Stimulated activated naive CD8-positive, alpha-beta T cell treated with anti-CD3 and anti-CD28 coated beads, Interleukin-15, Interleukin-2, amounts not matched to agents 100 ng/mL and 50 ng/mL, for 24 hours (primary cell): ENCODE results near the gene IGSF21.

ENCODE experiments used
- H3K27ac Mint-ChIP-seq: one replicate; pipeline ENCODE4 v1.8.0; 2021; ENCODE audit warnings: mild to moderate bottlenecking, mixed read lengths
- H3K27me3 Mint-ChIP-seq: one replicate; pipeline ENCODE4 v1.8.0; 2021; ENCODE audit warnings: mixed read lengths
- H3K36me3 Mint-ChIP-seq: one replicate; pipeline ENCODE4 v1.8.0; 2021; ENCODE audit warnings: low read depth, mixed read lengths
- H3K4me1 Mint-ChIP-seq: one replicate; pipeline ENCODE4 v1.8.0; 2021; ENCODE audit warnings: low read depth, mixed read lengths
- H3K4me3 Mint-ChIP-seq: one replicate; pipeline ENCODE4 v1.8.0; 2021; ENCODE audit warnings: mild to moderate bottlenecking, mixed read lengths
- H3K9me3 Mint-ChIP-seq: one replicate; pipeline ENCODE4 v1.8.0; 2021; ENCODE audit warnings: mixed read lengths

The IGSF21 gene

DNA sequence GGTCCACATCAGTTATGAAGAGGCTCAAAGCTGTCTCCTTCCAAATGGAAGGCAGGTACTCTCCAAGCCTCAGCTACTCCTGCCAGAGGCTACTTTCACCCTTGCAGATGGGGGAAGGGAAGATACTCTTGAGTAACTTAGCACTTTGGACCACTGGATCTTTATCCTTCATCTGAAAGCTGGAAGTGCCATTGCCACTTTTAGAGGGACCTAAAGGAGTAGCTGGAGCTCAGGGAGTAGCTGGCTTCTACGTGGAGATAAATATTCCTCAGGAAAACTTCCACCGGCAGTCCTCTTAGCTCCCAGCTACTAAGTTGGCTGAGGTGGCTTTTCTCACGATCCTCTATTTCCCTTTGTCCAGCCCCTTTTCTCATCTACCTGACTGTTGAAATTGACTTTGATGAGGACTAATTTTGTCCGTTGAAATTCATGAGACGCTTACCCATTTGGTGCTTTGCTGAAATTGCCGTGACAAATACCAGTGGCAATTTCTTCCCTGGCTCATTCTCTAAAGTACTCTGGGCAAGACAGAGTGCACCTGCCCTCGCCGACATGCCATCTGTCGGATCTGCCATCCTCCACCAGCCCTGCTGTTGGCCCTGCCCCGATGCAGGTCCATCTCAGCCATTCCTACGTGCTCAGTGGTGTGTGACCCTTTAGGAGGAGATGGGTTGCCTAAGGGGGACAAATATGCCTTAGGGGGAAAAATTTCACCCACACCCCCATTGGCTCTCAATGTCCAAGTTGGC lies 13.6 kb downstream of the IGSF21 start:
- H3K9me3 Mint-ChIP-seq: no peaks in the 10 kb centered on the region
- no peak overlapping the region for H3K27ac Mint-ChIP-seq
- no peaks in the 10 kb centered on the region for H3K36me3 Mint-ChIP-seq
- H3K27me3 Mint-ChIP-seq: peaks cover 29% of the 10 kb centered on the region
- H3K4me1 Mint-ChIP-seq: no peaks in the 10 kb centered on the region
- H3K4me3 Mint-ChIP-seq: no peak overlapping the region

DNA sequence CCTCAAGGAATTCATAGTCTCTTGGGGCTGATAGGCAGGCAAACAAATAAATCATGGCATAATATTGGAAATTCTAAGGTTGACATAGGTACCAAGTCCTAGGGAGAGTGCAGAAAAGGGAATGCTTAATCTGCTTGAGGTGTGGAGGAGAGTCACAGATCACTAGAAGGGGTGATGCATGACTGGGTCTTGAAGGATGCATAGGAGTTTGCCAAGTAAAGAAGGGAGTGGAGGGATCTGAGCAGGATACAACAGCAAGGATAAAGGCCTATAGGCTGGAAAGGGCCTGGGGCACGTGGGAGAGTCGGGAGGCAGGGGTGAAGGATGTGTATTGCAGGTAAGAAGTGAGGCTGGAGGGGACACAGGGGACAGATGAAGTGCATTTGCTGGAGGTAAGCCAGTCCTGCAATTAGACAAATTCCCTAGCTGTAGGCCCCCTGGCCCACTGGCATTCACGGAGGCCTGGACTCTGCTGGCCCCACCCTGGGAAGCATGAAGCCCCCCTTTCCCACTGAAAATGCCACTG lies 15.9 kb downstream of the IGSF21 start:
- no peak overlapping the region for H3K4me3 Mint-ChIP-seq
- H3K36me3 Mint-ChIP-seq: no peaks in the 10 kb centered on the region
- peaks cover 16% of the 10 kb centered on the region for H3K27me3 Mint-ChIP-seq
- H3K4me1 Mint-ChIP-seq: no peaks in the 10 kb centered on the region
- no peaks in the 10 kb centered on the region for H3K9me3 Mint-ChIP-seq
- no peak overlapping the region for H3K27ac Mint-ChIP-seq

DNA sequence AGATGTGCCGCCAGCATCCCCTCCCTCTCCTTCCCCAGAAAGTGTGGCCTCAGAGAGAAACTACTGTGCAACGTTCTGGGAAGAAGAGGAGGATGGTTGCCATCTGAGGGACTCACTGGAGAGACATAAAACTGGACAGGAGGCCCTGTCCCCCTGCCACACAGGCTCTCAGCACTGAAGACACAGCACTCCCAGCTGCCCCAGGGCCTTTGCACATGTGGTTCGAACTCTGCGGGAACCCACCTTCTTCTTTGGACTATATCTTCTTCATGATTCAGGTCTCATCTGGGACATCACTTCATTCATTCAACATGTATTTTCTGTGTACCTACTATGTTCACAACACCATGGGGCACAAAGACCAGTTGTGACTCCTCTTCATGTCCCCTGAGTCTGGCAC lies 17.4 kb downstream of the IGSF21 start:
- H3K4me3 Mint-ChIP-seq: no peak overlapping the region
- no peaks in the 10 kb centered on the region for H3K9me3 Mint-ChIP-seq
- H3K27ac Mint-ChIP-seq: peak overlapping the region; percentile 36
- H3K27me3 Mint-ChIP-seq: peaks cover 7% of the 10 kb centered on the region
- no peaks in the 10 kb centered on the region for H3K36me3 Mint-ChIP-seq
- H3K4me1 Mint-ChIP-seq: no peaks in the 10 kb centered on the region

DNA sequence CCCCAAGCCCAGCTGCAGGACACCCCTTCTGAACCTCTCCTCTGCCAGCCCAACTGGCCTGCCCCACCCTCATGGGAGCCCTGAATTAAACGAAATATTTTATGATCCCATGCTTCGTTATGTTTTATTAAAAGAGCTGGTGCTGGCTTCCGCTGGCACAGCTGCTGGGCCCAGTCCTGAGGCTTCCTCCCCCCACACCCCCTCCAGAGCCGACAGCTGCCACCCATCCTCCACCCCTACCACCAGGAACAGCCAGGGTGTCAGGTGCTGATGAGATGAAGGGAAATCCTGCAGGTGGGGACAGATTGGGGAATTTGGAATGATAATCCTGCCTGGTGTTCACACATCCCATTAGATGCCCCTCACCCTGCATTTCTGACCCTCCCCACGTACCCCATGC lies 19.0 kb downstream of the IGSF21 start:
- no peaks in the 10 kb centered on the region for H3K4me1 Mint-ChIP-seq
- peaks cover 7% of the 10 kb centered on the region for H3K27me3 Mint-ChIP-seq
- H3K4me3 Mint-ChIP-seq: no peak overlapping the region
- H3K36me3 Mint-ChIP-seq: no peaks in the 10 kb centered on the region
- H3K27ac Mint-ChIP-seq: no peak overlapping the region
- H3K9me3 Mint-ChIP-seq: no peaks in the 10 kb centered on the region

DNA sequence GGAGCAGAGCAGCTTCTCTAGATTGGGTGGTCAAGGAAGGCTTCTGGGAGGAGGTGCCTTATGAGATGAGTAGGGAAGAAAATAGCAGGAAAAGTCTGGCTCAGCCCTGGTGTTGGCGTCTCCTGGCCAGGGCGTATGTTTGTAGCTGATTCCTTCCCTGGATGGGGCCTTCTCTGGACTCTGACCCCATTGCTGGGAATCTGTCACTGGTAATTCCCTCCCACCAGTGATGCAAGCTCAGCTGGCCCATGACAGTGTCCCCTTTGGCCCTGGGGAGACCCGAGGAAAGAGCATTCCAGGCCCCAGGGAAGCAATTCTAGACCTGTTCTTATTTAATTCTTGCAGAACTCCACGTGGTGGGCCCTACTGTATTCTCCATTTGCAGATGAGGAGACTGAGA lies 20.7 kb downstream of the IGSF21 start:
- Mint-ChIP-seq H3K27ac (no peak overlapping the region), H3K4me1 (no peaks in the 10 kb centered on the region), H3K36me3 (no peaks in the 10 kb centered on the region), H3K4me3 (no peak overlapping the region), H3K9me3 (no peaks in the 10 kb centered on the region), H3K27me3 (peaks cover 12% of the 10 kb centered on the region)

DNA sequence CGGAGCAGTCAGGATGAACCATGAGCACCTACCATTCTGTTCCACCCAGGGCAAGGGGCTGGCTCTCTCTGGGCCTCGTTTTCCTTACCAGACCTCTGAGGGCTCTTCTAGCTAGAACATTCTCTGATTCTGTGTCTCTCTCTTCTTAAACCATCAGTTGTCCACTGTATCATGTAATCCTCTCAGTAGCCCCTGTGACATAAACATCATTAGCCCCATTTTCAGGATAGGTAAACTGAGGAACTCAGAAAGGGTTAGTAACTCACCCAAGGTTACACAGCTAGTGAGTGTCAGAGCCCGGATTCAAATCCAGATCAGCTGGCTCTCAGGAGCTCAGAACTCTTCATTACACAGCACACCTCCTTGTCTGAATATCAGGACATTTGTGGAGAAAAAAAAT lies 22.8 kb downstream of the IGSF21 start:
- Mint-ChIP-seq H3K4me3 (no peak overlapping the region), H3K9me3 (no peaks in the 10 kb centered on the region), H3K27me3 (peaks cover 15% of the 10 kb centered on the region), H3K36me3 (no peaks in the 10 kb centered on the region), H3K4me1 (no peaks in the 10 kb centered on the region), H3K27ac (no peak overlapping the region)

DNA sequence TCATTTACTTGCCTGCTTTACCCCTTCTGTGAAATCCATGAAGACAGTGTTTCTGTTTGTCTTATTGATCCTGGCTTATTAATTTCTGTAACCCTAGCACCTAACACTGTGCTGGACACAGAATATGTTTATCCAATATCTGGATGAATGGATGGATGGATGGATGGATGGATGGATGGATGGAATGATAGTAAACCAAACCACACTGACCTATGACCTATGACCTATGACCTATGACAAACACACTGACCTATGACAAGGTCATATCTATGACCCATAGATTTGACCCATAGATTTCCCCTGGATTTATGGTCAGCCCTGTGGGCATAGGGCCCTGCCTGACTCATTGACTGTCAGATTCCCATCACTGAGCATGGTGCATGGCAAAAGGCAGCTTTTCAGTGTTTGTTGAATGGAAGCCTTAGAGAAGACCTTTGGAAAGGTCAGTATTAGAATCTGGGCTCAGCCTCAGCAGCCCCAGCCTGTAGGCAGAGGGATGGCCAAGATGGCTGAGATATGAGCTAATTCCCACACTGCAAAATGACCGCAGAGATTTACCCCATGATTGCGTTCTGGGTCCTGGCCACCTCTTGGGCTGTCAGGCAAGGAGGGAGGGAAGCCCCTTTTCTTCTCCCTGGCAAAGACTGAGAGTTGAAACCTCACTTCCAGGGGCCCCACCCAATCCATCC lies 24.6 kb downstream of the IGSF21 start:
- no peak overlapping the region for H3K4me3 Mint-ChIP-seq
- no peaks in the 10 kb centered on the region for H3K36me3 Mint-ChIP-seq
- no peak overlapping the region for H3K27ac Mint-ChIP-seq
- H3K27me3 Mint-ChIP-seq: peaks cover 11% of the 10 kb centered on the region
- H3K9me3 Mint-ChIP-seq: no peaks in the 10 kb centered on the region
- no peaks in the 10 kb centered on the region for H3K4me1 Mint-ChIP-seq

DNA sequence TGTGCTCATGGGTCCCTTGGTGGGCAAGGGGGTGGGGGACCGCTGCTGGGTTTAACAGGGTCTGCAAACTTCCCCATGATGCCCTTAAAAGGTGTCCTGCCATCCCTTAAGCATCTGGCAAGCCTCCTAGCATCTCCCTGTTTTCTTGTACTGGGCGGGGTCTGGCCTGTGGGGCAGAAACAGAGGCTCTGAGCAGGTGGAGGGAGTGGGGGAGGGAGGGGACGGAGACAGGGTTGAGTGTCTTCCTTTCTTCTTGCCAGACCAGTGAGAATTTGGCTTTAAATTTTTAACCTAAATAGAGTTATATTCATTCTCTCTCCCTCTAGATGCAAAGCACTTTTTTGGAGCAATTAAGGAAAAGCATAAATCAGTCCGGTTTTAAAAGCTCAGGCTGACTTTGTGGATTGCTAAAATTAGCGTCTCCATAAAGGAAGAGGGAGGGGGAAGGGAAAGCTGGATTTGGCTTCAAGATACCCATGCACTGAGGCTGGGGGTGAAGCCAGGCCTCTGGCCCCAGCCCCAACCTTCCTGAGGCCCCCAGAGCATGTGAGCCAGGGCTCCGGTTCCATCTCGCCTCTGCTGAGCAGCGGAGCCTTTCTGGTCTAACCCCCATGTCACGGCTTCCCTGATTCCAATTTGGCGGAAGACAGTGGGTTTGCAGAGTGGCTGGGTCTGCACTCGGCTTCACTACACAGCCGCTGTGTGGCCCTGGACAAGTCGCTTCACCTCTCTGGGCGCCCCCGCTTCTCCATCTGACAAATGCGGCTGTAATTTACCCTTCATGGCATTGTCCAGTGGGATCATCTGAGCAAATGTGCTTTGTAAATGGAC lies 25.3 kb downstream of the IGSF21 start:
- H3K27me3 Mint-ChIP-seq: peaks cover 11% of the 10 kb centered on the region
- no peak overlapping the region for H3K4me3 Mint-ChIP-seq
- H3K36me3 Mint-ChIP-seq: no peaks in the 10 kb centered on the region
- no peaks in the 10 kb centered on the region for H3K4me1 Mint-ChIP-seq
- H3K9me3 Mint-ChIP-seq: no peaks in the 10 kb centered on the region
- no peak overlapping the region for H3K27ac Mint-ChIP-seq

DNA sequence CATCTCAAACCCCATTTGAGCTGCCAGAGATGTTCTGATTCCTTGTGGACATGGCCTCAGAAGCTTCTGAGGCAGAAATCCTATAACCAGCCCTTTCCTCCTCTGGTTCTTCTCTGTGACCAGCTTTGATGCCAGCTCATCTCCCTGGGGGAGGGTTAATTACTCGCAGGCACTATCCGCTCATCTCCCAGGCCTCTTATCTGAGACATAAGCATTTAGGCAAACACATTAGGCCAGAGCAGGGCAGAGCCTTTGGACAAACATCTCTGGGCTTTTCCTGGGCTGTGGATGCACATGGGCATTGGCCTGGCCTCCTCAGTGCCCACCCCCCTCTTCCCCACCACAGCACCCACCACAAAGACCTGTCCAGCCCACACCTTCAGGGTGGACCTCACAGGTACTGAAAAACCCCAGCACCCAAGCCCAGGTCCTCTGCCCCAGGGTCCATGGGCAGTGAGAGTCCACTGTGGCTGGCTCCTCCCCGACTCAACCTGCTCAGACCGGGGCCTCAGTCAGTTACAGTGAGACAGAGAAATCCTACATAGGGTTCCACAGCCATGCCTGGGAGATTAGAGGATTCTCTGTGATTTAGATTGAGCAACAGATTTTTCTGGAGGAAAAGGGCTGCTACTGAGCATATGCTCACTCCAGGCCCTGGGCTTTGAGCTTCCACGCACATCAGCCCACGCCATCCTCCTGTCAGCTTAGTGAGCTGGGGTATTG lies 26.9 kb downstream of the IGSF21 start:
- Mint-ChIP-seq H3K4me1 (no peaks in the 10 kb centered on the region), H3K36me3 (no peaks in the 10 kb centered on the region), H3K4me3 (no peak overlapping the region), H3K9me3 (no peaks in the 10 kb centered on the region), H3K27me3 (peaks cover 11% of the 10 kb centered on the region), H3K27ac (no peak overlapping the region)

DNA sequence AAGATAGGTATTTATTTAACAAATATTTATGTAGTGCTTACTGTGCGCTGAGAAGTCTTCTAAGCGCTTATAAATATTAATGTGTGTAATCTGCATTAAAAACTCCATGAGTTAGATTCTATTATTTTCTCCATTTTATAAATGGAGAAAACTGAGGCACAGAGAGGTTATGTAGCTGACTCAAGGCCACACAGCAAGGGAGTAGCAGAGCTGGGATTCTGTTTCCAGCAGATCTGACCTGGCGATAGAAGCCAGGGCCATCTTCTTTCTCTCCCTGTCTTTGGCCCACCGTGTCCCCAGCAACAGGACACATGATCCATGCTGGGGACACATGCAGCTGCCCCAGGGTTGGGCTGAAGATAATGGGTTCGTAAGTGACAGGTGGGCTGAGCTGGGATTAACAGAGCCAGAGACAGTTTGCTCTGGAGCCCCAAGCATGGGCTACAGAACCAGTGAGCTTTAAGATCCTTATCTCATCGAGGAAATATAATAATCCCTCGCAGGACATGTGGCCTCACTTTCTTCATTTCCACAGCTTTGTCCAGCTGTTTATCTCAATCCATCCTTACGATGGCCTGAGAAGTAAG lies 30.3 kb downstream of the IGSF21 start:
- Mint-ChIP-seq H3K9me3 (no peaks in the 10 kb centered on the region), H3K27ac (no peak overlapping the region), H3K4me1 (no peaks in the 10 kb centered on the region), H3K27me3 (peaks cover 6% of the 10 kb centered on the region), H3K4me3 (no peak overlapping the region), H3K36me3 (no peaks in the 10 kb centered on the region)

DNA sequence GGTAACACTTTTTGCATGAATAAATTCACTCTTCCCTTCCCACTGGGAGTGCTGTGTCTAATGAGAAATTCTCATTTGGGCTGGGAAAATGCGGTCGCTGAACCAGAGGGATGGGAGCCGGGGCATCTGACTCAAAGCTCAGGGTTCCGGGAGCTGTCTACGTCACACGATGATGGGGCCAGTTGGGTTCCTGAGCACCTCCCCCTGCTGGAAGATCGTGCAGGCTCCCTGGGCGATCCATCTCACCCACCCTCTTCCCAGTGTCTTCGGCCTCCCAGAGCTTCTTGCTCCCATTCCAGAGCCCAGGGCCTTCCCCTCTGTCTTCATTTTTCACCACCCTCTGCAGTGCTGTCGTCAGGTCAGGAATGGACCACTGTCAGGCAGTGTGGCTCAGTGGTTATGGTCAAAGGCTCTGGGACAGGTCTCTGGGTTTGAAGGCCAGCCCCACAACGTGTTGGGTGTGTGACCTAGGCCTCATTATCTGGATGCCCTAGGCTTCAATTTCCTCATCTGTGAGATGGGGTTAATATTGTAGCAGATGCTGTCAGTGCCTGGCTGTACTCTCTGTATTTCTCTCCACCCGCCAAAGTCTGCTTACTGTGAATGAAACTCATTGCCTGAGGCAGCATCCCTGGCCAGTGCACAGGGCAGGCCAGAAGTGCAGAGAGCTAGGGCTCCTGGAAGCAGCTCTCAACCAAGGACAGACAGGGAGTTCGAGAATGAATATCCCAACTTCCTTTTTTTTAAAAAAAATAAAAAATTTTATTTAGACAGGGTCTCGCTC lies 31.8 kb downstream of the IGSF21 start:
- H3K4me1 Mint-ChIP-seq: no peaks in the 10 kb centered on the region
- H3K27ac Mint-ChIP-seq: no peak overlapping the region
- H3K36me3 Mint-ChIP-seq: no peaks in the 10 kb centered on the region
- H3K27me3 Mint-ChIP-seq: no peaks in the 10 kb centered on the region
- H3K9me3 Mint-ChIP-seq: no peaks in the 10 kb centered on the region
- H3K4me3 Mint-ChIP-seq: no peak overlapping the region

DNA sequence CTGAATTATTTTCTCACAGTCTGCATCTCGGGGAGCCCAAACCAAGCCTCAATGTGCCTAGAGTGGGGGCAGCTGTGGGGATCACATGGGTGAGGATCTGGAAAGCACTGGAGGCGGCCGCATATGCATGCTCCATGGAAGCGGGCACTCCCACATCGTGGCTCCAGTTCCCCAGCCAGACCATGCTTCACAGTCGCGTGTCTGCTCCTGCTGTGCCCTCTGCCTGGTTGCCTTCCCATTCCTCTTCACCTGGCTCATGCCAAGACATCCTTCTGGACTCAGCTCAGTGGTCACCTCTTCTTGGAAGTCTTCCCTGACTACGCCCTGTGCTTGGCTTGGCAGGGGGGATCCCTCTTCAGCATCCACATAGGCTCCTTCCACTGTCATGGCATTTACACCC lies 32.8 kb downstream of the IGSF21 start:
- no peaks in the 10 kb centered on the region for H3K36me3 Mint-ChIP-seq
- H3K4me1 Mint-ChIP-seq: no peaks in the 10 kb centered on the region
- H3K9me3 Mint-ChIP-seq: no peaks in the 10 kb centered on the region
- H3K4me3 Mint-ChIP-seq: no peak overlapping the region
- no peak overlapping the region for H3K27ac Mint-ChIP-seq
- no peaks in the 10 kb centered on the region for H3K27me3 Mint-ChIP-seq

DNA sequence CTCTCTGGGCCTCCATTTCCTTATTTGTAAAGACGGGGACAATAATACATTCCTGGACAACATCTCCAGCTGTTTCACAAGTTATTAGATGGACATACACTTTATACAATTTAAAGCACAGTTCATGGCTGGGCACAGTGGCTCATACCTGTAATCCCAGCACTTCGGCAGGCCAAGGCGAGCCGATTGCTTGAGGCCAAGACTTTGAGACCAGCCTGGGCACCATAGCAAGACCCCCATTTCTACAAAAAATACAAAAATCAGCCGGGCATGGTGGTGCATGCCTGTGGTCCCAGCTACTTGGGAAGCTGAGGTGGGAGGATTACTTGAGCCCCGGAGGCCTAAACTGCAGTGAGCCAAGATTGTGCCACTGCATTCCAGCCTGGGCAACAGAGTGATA lies 34.1 kb downstream of the IGSF21 start:
- no peak overlapping the region for H3K4me3 Mint-ChIP-seq
- H3K4me1 Mint-ChIP-seq: no peaks in the 10 kb centered on the region
- no peaks in the 10 kb centered on the region for H3K27me3 Mint-ChIP-seq
- H3K27ac Mint-ChIP-seq: no peak overlapping the region
- H3K36me3 Mint-ChIP-seq: no peaks in the 10 kb centered on the region
- H3K9me3 Mint-ChIP-seq: no peaks in the 10 kb centered on the region

DNA sequence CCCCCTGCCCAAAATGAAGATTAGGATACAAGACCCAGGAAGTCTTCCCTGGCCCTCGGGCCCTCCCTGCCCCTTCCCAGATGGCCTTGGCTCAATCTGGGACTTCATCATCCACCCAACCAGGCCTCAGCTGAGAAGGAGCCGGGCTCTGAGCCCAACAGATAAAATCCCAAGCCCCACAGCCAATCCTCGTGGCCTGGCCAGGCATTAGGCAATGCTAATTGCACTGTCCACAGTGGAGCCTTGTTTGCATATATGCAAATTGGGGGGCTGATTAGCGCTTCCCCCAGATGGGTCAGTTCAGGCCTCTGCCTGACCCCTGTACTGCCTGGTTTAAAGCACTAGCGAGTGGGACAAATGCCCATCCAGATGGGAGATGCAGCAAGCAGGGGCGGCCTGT lies 34.9 kb downstream of the IGSF21 start:
- Mint-ChIP-seq H3K4me1 (no peaks in the 10 kb centered on the region), H3K27ac (no peak overlapping the region), H3K9me3 (no peaks in the 10 kb centered on the region), H3K4me3 (no peak overlapping the region), H3K36me3 (no peaks in the 10 kb centered on the region), H3K27me3 (no peaks in the 10 kb centered on the region)
